Mucosa of rectum (tissue), 2 donors: ENCODE data around the gene EVA1C.

Source experiments
- H3K27ac ChIP-seq, 2 donors: one replicate each; pipeline ENCODE4 v1.7.0; 2013; ENCODE audit warnings: inconsistent platforms in 2 of 2, low read depth in 2 of 2, low read length in 2 of 2
- H3K27me3 ChIP-seq, 2 donors: one replicate each; pipeline ENCODE4 v1.7.0; 2013; ENCODE audit warnings: low read length in 2 of 2; ENCODE audit not compliant: control insufficient read depth in 2 of 2, insufficient read depth in 2 of 2
- H3K36me3 ChIP-seq, 2 donors: one replicate each; pipeline ENCODE4 v1.7.0; 2013; ENCODE audit warnings: low read length in 2 of 2; ENCODE audit not compliant: control insufficient read depth in 2 of 2, insufficient read depth in 2 of 2
- H3K4me1 ChIP-seq, 2 donors: one replicate each; pipeline ENCODE4 v1.7.0; 2013; ENCODE audit warnings: low read length in 2 of 2, mild to moderate bottlenecking in 1 of 2; ENCODE audit not compliant: control insufficient read depth in 2 of 2, insufficient read depth in 2 of 2
- H3K4me3 ChIP-seq, 2 donors: one replicate each; pipeline ENCODE4 v1.7.0; 2013; ENCODE audit warnings: low read length in 2 of 2
- H3K9ac ChIP-seq, 2 donors: one replicate each; pipeline ENCODE4 v1.7.0; 2013; ENCODE audit warnings: low read length in 2 of 2, low read depth in 1 of 2, mild to moderate bottlenecking in 1 of 2
- H3K9me3 ChIP-seq, 2 donors: one replicate each; pipeline ENCODE4 v1.7.0; 2013; ENCODE audit warnings: low read length in 2 of 2; ENCODE audit not compliant: control insufficient read depth in 2 of 2
- donor health status: healthy.
- donor health status: Normal muscosa, but diverticular disease.

The EVA1C gene

GRCh38 chr21:32377506-32377905 is 35.0 kb upstream of the EVA1C start:
- Histone ChIP-seq H3K4me3 (no peak overlapping the region), H3K36me3 (peaks cover 27 to 39% of the 10 kb centered on the region in 2 donors), H3K27ac (no peak overlapping the region), H3K9ac (no peak overlapping the region), H3K4me1 (no peaks in the 10 kb centered on the region), H3K27me3 (no peaks in the 10 kb centered on the region), H3K9me3 (no peaks in the 10 kb centered on the region)

GRCh38 chr21:32377991-32378390 is 34.5 kb upstream of the EVA1C start:
- H3K9ac ChIP-seq: no peak overlapping the region
- peaks cover 25 to 43% of the 10 kb centered on the region in 2 donors for H3K36me3 ChIP-seq
- H3K4me3 ChIP-seq: no peak overlapping the region
- H3K27ac ChIP-seq: no peak overlapping the region
- no peaks in the 10 kb centered on the region for H3K4me1 ChIP-seq
- H3K9me3 ChIP-seq: no peaks in the 10 kb centered on the region
- no peaks in the 10 kb centered on the region for H3K27me3 ChIP-seq

- H3K27ac ChIP-seq: no peak overlapping the region
- H3K9ac ChIP-seq: no peak overlapping the region
- peaks cover 26 to 47% of the 10 kb centered on the region in 2 donors for H3K36me3 ChIP-seq
- no peak overlapping the region for H3K4me3 ChIP-seq
- H3K27me3 ChIP-seq: no peaks in the 10 kb centered on the region
- H3K9me3 ChIP-seq: no peaks in the 10 kb centered on the region
- H3K4me1 ChIP-seq: no peaks in the 10 kb centered on the region
Measured at GRCh38 chr21:32378956-32379355, 33.5 kb upstream of the EVA1C start.

DNA sequence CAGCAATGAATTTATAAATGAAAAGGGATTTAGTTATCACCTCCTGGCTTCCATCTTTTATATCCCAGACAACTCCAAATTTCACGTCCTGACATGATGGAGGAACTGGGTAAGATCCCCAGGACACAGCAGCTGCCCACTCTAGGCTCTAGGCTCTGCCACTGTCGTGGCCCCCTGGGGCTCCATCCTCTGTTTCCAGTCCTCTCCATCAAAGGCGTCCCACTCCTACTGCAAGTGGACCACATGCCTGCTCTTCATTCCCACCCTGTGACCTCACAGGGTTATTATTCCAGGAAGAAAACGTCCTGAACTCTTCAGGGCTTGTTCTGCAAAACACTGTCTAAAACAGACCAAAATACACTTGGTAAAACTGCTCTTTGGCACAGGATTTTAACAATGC is 31.6 kb upstream of the EVA1C start:
- H3K9ac ChIP-seq: no peak overlapping the region
- no peak overlapping the region for H3K27ac ChIP-seq
- peaks cover 24 to 49% of the 10 kb centered on the region in 2 donors for H3K36me3 ChIP-seq
- H3K4me3 ChIP-seq: no peak overlapping the region
- no peaks in the 10 kb centered on the region for H3K4me1 ChIP-seq
- H3K27me3 ChIP-seq: no peaks in the 10 kb centered on the region
- H3K9me3 ChIP-seq: no peaks in the 10 kb centered on the region

DNA sequence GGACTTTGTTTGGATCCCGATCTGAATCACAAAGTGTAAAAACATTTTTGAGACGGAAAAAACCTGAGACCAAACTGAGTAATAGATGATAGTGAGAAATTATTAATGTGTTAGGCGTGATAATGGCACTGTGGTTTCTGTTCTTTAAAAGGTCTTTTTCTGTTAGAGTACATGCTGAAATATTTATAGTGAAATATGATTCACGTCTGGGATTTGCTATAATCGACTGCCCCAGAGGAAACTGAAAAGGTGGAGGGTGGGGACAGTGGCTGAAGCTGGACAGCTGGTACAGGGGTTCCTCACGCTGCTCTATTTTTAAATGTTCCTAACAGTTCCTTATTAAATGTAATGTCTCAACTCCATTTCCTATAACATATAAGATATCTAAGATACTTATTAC is 30.9 kb upstream of the EVA1C start:
- Histone ChIP-seq H3K4me1 (no peaks in the 10 kb centered on the region), H3K9me3 (no peaks in the 10 kb centered on the region), H3K27me3 (no peaks in the 10 kb centered on the region), H3K27ac (no peak overlapping the region), H3K9ac (no peak overlapping the region), H3K36me3 (peaks cover 24 to 54% of the 10 kb centered on the region in 2 donors), H3K4me3 (no peak overlapping the region)

DNA sequence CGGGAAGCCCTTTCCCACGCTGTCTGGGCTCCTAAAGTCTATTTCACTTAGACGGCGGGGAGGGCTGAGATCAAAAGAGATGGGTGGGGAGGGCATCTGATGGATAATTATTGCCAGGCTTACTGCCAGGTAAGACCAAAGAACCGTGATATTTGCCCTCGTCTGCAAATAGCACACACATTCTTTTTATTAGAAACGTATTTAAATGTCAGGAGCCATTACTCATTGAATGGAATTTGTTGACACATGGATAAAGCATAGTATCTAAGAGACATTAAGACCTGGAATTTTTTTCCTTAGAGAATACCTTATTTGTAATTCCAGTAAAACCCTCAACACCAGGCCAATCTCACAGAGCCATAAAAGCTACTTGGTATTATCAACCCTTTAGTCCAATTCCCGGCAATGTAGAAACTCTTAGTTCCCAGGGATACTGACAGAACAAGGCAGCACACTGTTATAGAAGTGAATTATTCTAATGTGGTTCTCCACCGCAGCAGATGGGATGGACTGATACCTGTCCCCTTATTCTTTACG is 30.3 kb upstream of the EVA1C start:
- Histone ChIP-seq H3K9me3 (no peaks in the 10 kb centered on the region), H3K9ac (no peak overlapping the region), H3K36me3 (peaks cover 24 to 54% of the 10 kb centered on the region in 2 donors), H3K27ac (no peak overlapping the region), H3K4me3 (no peak overlapping the region), H3K27me3 (no peaks in the 10 kb centered on the region), H3K4me1 (no peaks in the 10 kb centered on the region)

- H3K4me3 ChIP-seq: no peak overlapping the region
- no peak overlapping the region for H3K27ac ChIP-seq
- H3K36me3 ChIP-seq: peaks cover 17 to 54% of the 10 kb centered on the region in 2 donors
- H3K27me3 ChIP-seq: no peaks in the 10 kb centered on the region
- no peaks in the 10 kb centered on the region for H3K4me1 ChIP-seq
- no peaks in the 10 kb centered on the region for H3K9me3 ChIP-seq
- no peak overlapping the region for H3K9ac ChIP-seq
Measured at GRCh38 chr21:32383812-32384211, 28.7 kb upstream of the EVA1C start.

DNA sequence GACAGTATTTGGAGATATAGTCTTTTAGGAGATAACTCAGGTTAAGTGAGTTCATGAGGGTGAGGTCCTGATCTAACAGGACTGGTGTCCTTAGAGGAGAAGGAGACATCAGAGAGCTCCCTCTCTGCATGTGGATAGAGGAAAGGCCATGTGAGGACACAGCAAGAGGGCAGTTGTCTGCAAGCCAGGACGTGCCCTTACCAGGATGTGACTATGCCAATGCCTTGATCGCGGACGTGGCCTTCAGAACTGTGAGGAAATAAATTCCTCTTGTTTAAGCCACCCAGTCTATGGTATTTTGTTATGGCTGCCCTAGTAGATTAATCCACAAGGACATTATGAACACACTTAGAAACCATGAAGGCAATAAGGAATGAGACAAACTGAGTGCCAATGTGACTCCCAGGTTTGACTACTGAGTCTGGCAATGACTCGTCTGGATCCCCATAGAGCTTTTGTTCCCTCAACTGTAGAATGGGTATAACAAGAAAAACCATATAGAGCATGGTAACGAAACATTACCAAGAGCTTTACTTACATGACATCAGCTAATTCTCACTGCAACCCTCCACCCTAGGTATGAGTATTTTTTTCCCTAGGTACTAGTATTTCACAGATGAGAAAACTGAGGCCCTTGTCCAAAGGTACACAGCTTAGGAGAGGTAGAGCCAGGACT is 26.2 kb upstream of the EVA1C start:
- no peaks in the 10 kb centered on the region for H3K27me3 ChIP-seq
- H3K4me3 ChIP-seq: no peak overlapping the region
- H3K9ac ChIP-seq: no peak overlapping the region
- H3K36me3 ChIP-seq: peaks cover 15 to 44% of the 10 kb centered on the region in 2 donors
- H3K9me3 ChIP-seq: no peaks in the 10 kb centered on the region
- no peaks in the 10 kb centered on the region for H3K4me1 ChIP-seq
- H3K27ac ChIP-seq: no peak overlapping the region

- H3K36me3 ChIP-seq: peaks cover 15 to 43% of the 10 kb centered on the region in 2 donors
- H3K4me3 ChIP-seq: no peak overlapping the region
- H3K27me3 ChIP-seq: no peaks in the 10 kb centered on the region
- no peak overlapping the region for H3K27ac ChIP-seq
- peaks cover 2 to 6% of the 10 kb centered on the region in 2 donors for H3K4me1 ChIP-seq
- H3K9me3 ChIP-seq: no peaks in the 10 kb centered on the region
- H3K9ac ChIP-seq: no peak overlapping the region
Measured at GRCh38 chr21:32387151-32387550, 25.4 kb upstream of the EVA1C start.

DNA sequence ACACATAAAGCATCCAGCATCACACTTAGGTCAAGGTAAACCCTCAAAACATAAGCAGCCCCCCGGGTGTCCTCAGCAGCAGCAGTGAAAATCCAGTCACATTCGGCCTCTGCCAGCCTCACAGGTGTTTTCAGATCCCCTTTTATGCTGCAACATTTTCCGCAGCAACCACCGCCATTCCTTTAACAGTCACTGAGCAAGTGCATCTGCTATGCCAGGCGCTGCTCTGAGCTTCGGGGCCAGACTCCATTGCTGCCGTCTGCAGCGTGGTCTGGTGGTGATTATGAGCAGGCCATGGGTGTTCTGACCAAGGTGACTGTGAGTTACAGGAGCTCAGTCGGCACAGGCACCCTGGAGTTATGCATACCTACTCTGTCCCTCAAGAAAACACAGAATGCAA is 24.2 kb upstream of the EVA1C start:
- no peak overlapping the region for H3K4me3 ChIP-seq
- H3K9me3 ChIP-seq: no peaks in the 10 kb centered on the region
- no peak overlapping the region for H3K9ac ChIP-seq

More for the DNA sequence above, 24.2 kb upstream of the EVA1C start:
- H3K4me1 ChIP-seq: peaks cover 7 to 8% of the 10 kb centered on the region in 2 donors
- peaks cover 13 to 32% of the 10 kb centered on the region in 2 donors for H3K36me3 ChIP-seq
- H3K27ac ChIP-seq: no peak overlapping the region
- no peaks in the 10 kb centered on the region for H3K27me3 ChIP-seq
